ENCODE data around the gene DCTPP1.

DNA sequence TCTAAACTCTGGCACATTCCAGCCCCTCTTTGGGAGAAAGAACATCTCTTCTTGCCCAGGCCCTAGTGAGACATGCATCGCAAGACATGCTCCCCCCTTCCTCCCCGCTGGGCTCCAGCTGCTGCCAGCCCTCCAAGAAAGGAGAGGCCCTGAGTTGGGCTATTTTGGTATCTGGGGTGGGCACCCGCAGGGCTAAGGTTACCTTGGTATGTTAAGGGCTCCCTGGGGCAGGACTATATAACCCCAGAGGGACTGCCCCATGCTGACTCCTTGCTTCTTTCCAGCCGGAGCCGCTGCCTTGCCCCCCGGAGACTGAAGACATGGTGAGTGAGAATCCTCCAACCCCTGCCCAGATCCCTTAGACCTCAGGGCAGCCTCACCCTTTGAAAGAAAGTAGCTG is 55.3 kb downstream of the DCTPP1 start, which contains the start of gene MYL11:
- TF ChIP-seq GATA2 (IDR thresholded peaks at IDR 0.05; ENCODE audit: low read depth, low read length) (no peak), GATA3 (IDR thresholded peaks at IDR 0.05; ENCODE audit: low read depth, low read length) (no peak)
